HG03565 (cell line): ENCODE results near the gene FAM78A.
"Not testable (repeated sequence)": the region's sequence is repeated elsewhere in the genome, so short reads cannot be mapped to it uniquely, and the experiment has no call there.

Source experiments
- ATAC-seq: cut with Tn5 transposase; IDR thresholded peaks from one replicate; pipeline ENCODE4 v1.9.1; 2021; ENCODE audit warnings: mild to moderate bottlenecking, moderate library complexity; ENCODE audit not compliant: unreplicated experiment

The FAM78A gene

DNA sequence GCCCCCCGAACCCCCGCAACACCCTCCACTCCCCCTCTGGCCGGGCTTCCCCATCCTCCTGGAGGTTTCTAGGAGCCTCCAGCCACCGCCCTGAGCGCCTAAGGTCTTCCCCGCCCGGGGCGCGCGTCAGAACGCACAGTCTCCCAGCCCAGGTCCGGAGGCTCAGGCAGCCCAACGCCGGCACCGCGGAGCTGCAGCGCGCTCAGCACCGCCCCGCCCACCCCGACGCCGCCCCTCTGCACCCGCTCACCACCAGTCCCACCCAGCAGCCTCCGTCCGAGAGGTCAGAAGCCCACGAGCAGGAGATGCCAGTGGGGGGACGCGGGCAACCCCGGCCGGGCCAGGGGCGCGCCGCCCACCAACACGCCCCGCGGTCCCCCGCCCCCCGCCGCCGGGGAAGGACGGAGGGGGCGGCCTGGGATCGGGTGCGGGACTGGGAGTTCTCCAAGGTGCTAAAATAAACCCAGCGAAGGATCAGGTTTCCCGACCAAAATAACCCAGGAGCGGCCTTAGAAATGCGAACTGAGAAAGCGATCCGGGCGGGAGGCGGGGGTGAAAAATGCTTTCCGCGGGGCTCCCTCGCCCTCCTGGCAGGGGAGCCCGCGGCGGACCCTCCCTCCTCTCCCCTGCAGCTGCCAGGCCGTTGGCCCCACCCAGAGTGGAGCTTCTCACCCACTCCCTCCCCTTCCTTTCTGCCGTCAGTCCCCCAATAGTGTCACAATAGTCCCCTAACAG lies 6.5 kb upstream of the FAM78A start:
- ATAC-seq = no peak

DNA sequence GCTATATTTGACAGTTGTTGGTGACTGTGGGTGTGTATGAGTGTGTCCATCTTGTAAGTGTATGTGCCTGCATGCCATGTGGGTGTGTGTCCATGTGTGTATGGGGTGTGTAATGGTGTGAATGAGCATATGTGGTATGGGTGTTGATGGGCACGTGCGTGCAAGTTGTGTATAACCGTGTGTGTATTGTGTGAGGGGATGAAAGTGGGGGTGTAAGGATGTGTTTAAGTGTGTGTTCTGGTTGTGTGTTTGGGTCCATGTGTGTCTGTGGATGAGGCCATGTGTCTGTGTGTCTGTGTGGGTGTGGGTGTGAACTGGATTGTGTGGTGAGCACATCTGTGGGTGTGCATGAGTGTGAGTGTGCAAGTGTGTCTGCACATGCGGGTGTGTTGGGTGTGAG lies 5.9 kb upstream of the FAM78A start:
- no peak for ATAC-seq

DNA sequence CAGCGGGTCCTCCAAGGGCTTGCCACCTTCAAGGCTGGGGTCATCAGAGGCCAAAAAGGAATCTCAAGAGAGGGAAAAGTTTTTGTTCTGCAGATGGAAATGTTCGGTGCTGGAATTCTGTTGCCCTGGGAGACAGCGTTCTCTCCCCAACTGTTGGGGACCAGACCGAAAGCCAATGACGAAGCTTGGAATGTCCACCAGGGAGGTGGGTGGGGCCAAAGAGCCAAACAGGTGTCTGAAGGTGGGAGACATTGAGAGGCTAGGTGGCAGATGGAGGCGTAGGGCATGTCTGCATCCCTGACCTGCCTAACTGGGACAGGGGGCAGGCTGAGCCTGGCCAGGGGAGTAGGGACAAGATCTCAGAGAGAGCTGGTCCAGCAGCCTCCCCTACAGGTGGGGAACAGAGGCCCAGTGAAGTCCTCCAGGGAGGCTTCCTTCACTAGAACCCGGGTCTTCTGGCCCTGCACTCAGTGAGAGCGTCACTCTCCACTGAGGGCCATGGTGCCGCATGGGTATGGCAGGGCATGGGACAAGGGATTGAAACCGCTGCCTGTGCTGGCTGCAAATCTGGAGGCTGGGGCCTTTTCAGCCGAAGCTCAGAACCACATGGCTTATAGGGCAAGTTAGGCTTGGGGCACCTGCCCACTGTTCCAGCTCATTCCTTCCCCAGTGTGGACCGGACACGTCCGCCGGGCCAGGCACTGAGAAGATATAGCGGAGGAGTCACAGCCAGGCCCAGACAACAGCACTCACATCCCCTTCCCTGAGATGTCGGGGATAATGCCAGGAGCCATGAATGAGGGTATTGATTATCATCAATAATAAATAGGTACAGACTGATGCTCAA lies 5.0 kb upstream of the FAM78A start:
- ATAC-seq = no peak

- no peak for ATAC-seq
These were observed 4.3 kb upstream of the FAM78A start for GRCh38 chr9:131280660-131281059.

DNA sequence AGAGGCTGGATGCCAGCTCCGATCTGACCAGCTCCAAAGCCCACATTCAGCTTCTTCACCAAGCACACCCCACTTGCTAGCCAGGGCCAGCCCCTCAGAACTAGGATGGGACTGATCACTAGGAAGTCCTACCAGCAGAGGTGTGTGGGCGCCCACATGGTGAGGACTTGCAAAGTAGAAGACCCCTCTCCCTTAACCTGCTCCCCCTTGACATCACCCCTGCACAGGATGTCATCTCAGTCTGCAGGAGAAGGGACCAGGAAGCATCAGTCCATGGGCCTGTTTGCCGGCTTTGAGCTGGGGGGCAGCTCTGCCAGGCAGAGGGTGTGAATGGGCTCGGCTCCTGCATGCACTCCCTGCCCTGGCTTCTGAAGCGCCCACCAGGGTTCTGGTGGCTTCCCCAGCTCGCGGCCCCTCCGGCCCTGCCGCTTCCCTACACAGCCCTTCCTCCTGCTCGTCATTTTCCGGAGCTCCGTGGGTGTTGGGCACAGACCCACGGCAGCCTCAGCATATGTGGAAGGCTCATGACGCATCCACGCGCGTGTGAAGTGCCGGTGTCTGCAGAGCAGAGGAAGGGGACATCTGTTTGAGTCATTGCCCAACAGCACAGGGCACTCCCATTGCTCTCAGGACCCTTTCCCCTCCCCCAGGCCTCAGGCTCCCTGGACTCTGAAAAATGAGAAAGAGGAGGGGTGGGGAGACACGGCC lies 3.7 kb upstream of the FAM78A start:
- no peak for ATAC-seq

GRCh38 chr9:131279196-131279862 lies 3.0 kb upstream of the FAM78A start:
- no peak for ATAC-seq

- no peak for ATAC-seq
These were observed 2.4 kb upstream of the FAM78A start for GRCh38 chr9:131278702-131279111.

GRCh38 chr9:131277910-131278701 lies 1.8 kb upstream of the FAM78A start:
- no peak for ATAC-seq

- ATAC-seq = no peak
These were observed 1.1 kb upstream of the FAM78A start for GRCh38 chr9:131277287-131277909.

DNA sequence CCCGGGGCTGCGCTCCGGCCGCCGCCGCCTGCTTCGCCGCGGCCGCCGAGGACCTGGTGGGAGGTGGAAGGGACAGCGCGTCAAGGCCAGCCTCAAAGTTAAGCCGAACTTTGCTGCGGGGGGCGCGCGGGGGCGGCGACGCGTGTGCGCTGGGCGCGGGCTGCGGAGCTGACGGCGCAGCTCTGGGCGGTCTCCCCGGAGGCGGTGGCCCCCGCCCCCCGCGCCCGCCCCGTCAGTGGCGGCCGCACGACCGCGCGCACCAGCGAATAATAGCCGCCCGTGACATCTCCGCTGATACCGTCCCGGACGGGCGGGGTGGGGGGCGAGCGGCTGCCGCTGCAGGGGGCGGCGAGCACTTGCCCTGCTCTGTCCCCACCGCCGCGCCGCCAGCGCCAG lies 579 bp upstream of the FAM78A start:
- ATAC-seq = no peak

DNA sequence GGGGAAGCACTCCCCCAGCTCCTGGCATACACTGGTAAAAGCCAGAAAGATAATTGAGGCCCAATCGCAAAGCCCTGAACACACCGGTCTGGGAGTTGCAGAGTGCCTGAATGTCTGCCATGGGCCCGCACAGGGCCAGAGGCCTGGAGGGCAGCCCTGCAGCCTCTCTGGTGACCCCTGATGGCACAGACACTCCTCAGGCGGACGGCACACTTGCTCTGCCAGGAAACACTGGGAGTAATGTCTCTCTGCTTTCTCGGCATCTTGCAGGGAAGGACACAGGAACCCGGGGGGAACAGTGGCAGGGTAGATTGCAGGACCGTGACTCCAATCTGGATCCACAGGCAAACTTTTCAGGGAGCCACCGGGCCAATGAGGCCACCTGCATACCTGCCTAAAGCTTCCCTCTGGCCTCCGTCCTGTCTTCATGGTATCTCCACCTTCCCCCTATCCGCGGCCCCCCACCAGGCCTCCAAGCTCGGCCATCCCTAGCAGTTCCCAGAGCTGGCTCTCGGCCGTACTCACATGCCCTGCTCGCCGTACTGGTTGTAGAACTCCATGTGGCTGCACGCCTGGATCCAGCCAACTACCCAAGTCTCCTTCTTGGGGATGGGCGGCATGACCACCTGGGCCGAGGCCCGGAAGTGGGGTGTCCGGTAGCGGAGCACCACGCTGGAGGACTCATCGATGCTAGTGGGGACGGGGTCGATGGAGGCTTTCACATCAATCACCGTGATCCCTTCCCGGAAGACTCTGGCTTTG lies 797 bp downstream of the FAM78A start:
- ATAC-seq = no peak

GRCh38 chr9:131274674-131275331 lies 1.5 kb downstream of the FAM78A start:
- no peak for ATAC-seq

DNA sequence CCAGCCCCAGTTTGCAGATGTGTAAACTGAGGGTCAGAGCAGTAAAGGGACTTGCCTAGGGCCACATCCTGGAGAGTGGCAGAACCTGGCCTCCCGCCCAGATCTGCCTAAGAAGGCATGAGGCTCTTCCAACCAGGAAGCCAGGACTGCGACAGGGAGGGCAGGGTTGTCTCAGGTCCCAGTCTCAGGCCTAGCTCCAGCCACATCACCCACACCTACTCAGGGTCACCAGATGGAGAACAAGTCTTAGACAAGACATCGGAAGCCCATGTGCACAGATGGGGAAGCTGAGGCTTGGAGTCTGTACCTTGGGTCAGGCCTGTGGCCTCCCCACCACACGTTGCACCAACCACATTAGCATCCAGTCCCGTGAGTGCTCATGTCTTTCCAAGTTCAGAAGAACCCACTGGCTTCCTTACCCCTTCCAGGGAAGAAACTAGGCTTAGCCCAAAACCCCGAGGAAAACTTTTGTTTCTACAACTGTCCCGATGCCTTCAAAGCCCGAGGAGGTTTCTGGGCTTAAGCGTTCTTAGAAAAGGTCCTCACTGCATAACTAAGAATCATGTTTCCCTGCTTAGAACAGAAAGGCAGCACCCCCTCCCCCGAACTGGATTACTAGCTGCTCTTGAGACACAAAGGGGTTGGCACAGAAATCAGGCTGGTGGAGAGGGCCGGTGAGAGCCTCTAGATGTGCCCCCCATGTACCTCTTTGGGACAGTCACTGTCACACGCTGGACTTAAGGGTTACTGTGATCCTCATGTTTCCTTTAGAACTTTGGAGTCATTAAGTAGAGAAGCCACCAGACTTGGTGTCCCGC lies 2.2 kb downstream of the FAM78A start:
- no peak for ATAC-seq

GRCh38 chr9:131273146-131273855 lies 3.0 kb downstream of the FAM78A start:
- no peak for ATAC-seq

- ATAC-seq = no peak
These were observed 4.1 kb downstream of the FAM78A start for GRCh38 chr9:131272212-131272611.

- no peak for ATAC-seq
These were observed 4.8 kb downstream of the FAM78A start for GRCh38 chr9:131271506-131271931.

- not testable (repeated sequence) for ATAC-seq
These were observed 5.4 kb downstream of the FAM78A start for GRCh38 chr9:131271016-131271273.
